ENCODE data around the gene RNF115.

The RNF115 gene

DNA sequence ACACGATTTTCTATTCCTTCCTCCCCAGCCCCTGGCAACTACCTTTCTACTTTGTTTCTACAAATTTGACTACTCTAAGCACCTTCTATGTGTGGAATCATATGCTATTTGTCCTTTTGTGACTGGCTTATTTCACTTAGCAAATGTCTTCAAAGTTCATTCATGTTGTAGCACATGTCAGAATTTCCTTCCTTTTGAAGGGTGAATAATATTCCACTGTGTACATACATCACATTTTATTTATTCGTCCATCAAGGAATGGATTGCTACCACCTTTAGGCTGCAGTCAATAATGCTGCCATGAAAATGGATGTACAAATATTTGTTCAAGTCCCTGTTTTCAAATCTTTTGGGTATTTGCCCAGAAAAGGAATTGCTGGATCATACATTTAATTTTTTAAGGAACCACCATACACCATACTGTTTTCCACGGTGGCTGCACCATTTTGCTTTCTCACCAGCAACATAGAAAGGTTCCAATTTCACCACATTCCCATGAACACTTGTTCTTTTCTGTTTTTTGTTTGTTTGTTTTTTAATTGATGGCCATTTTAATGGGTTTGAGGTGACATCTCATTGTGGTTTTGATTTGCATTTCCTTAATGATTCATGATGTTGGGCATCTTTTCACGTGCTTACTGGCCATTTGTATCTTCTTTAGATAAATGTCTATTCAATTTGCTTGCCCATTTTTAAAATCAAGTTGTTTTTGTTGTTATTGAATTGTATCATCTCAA lies 113.4 kb downstream of the RNF115 start:
- Histone ChIP-seq H3K4me3 (ENCODE audit: low read depth, low read length) (no peak overlapping the region), H3K4me1 (ENCODE audit: control insufficient read depth, insufficient read depth, low read length) (peaks cover 6% of the 10 kb centered on the region; the same call in 1 of the 2 replicates), H3K27ac (ENCODE audit: low read depth, low read length) (no peak overlapping the region), H3K36me3 (ENCODE audit: control insufficient read depth, insufficient read depth, low read length) (no peaks in the 10 kb centered on the region), H3K9me3 (ENCODE audit: control insufficient read depth, insufficient read depth, low read depth, low read length) (no peaks in the 10 kb centered on the region), H3K27me3 (ENCODE audit: control insufficient read depth, insufficient read depth, low read length) (no peaks in the 10 kb centered on the region), H3K9ac (ENCODE audit: low read length) (no peak overlapping the region)

DNA sequence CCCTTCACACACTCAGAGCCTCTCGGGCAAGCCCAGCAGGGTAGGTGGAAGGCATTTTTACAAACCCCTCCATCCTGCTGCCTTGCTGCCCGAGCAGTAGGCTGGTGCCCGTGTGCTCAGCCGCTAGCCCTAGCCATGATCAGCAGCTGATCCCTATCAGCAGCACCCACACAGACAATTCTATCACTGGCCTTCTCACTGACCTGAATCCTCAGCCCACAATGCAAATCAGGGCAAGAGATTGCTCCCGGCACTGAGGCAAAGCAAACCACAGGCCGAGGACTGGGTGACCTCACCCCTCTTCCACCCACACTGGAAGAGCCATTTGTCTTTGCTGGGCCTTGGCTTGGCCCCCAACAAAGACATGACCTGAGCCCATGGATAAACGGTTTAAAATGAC lies 115.8 kb downstream of the RNF115 start:
- Histone ChIP-seq H3K36me3 (ENCODE audit: control insufficient read depth, insufficient read depth, low read length) (no peaks in the 10 kb centered on the region), H3K9ac (ENCODE audit: low read length) (no peak overlapping the region)

DNA sequence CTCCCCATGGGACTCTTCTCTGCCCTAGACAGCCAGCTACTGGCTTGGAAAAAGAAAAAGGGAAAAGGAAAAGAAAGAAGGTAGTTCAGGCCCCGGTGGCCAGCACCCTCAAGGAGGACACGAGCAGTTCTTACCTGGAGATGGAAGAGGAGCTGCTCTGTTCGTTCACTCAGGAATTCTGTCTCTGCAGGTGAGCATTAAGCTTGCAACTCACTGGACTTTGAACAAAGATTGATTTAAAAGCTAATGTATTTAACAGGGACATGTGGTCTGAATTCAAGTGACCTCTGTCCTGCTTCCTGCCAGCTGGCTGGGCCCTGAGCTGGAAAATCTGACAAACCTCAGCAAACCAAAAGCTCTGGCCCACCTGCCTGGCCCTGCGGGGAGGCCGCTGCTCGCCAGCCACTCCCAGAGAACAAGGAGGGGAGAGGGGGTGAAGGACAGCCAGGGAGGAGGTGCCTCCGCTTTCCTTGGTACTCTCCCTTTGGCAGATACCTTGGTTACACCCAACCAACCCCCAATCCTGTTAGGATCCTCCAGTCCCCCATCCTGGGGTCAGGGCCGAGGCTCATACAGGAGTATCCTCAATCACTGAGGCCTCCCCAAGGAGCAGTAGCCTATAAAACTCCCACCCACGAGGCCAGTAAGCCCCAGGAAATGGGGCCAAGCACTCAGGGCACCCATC lies 116.6 kb downstream of the RNF115 start, which contains the start of gene PDZK1:
PDZK1 (minus strand) TSS at position 186 of the 685 bp plus-strand sequence. CDS start 19,347 bp downstream, outside the sequence.
- H3K9ac ChIP-seq (ENCODE audit: low read length): no peak within 1 kb of the TSS
- peaks cover 6% of the 10 kb centered on the region; the same call in 1 of the 2 replicates for H3K4me1 ChIP-seq (ENCODE audit: control insufficient read depth, insufficient read depth, low read length)
- H3K4me3 ChIP-seq (ENCODE audit: low read depth, low read length): no peak within 1 kb of the TSS
- H3K27ac ChIP-seq (ENCODE audit: low read depth, low read length): no peak within 1 kb of the TSS
- no peaks in the 10 kb centered on the region for H3K27me3 ChIP-seq (ENCODE audit: control insufficient read depth, insufficient read depth, low read length)
- H3K9me3 ChIP-seq (ENCODE audit: control insufficient read depth, insufficient read depth, low read depth, low read length): no peaks in the 10 kb centered on the region
- H3K36me3 ChIP-seq (ENCODE audit: control insufficient read depth, insufficient read depth, low read length): no peaks in the 10 kb centered on the region

More for the DNA sequence above, 115.8 kb downstream of the RNF115 start:
- H3K4me1 ChIP-seq (ENCODE audit: control insufficient read depth, insufficient read depth, low read length): peaks cover 6% of the 10 kb centered on the region; the same call in 1 of the 2 replicates
- H3K27me3 ChIP-seq (ENCODE audit: control insufficient read depth, insufficient read depth, low read length): no peaks in the 10 kb centered on the region
- H3K27ac ChIP-seq (ENCODE audit: low read depth, low read length): no peak overlapping the region
- H3K4me3 ChIP-seq (ENCODE audit: low read depth, low read length): no peak overlapping the region
- no peaks in the 10 kb centered on the region for H3K9me3 ChIP-seq (ENCODE audit: control insufficient read depth, insufficient read depth, low read depth, low read length)

DNA sequence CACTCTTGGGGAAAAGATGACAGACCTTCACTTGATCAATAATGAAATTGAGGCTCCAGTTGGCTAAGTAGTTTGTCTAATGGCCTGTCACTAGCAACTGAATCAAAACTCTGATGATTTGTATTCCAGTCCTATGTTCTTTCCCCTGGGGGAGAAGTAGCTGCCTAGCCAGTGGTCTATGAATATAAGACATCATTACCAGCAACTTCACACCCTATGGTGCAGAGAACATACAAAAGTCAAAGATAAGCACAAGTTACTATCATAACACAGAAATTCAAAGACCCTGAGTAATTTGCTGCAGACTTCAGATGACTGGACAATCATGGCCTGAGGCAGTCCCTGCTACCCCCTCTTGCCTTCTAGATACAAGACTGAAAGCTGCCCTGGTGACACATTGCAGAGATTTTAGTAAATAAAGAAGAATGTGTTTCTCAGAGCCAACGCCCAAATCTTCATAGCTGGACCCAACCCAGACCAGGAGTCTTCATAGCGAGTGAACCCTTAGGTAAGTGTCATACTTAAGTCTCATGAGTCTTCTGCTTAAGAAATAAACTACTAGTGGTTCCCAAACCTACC lies 117.7 kb downstream of the RNF115 start:
- Histone ChIP-seq H3K9me3 (ENCODE audit: control insufficient read depth, insufficient read depth, low read depth, low read length) (no peaks in the 10 kb centered on the region), H3K27ac (ENCODE audit: low read depth, low read length) (no peak overlapping the region), H3K27me3 (ENCODE audit: control insufficient read depth, insufficient read depth, low read length) (no peaks in the 10 kb centered on the region), H3K4me3 (ENCODE audit: low read depth, low read length) (no peak overlapping the region), H3K9ac (ENCODE audit: low read length) (no peak overlapping the region), H3K36me3 (ENCODE audit: control insufficient read depth, insufficient read depth, low read length) (no peaks in the 10 kb centered on the region), H3K4me1 (ENCODE audit: control insufficient read depth, insufficient read depth, low read length) (peaks cover 6% of the 10 kb centered on the region; the same call in 1 of the 2 replicates)

DNA sequence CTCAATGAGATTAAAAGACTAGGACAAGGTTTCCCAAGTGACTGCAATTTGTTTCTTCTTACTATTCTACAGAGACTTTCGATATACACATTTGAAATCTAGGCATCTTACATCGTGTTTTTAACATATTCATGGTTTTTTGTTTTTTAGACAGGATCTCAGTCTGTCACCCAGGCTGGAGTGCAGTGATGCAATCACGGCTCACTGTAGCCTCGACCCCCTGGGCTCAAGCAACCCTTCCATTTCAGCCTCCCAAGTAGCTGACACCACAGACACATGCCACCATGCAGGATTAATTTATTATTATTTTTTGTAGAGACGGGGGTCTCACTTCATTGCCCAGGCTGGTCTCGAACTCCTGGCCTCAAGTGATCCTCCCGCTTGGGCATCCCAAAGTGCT lies 118.3 kb downstream of the RNF115 start:
- Histone ChIP-seq H3K36me3 (ENCODE audit: control insufficient read depth, insufficient read depth, low read length) (no peaks in the 10 kb centered on the region), H3K9me3 (ENCODE audit: control insufficient read depth, insufficient read depth, low read depth, low read length) (no peaks in the 10 kb centered on the region), H3K27ac (ENCODE audit: low read depth, low read length) (no peak overlapping the region), H3K4me1 (ENCODE audit: control insufficient read depth, insufficient read depth, low read length) (peaks cover 6% of the 10 kb centered on the region; the same call in 1 of the 2 replicates), H3K27me3 (ENCODE audit: control insufficient read depth, insufficient read depth, low read length) (no peaks in the 10 kb centered on the region), H3K4me3 (ENCODE audit: low read depth, low read length) (no peak overlapping the region), H3K9ac (ENCODE audit: low read length) (no peak overlapping the region)

DNA sequence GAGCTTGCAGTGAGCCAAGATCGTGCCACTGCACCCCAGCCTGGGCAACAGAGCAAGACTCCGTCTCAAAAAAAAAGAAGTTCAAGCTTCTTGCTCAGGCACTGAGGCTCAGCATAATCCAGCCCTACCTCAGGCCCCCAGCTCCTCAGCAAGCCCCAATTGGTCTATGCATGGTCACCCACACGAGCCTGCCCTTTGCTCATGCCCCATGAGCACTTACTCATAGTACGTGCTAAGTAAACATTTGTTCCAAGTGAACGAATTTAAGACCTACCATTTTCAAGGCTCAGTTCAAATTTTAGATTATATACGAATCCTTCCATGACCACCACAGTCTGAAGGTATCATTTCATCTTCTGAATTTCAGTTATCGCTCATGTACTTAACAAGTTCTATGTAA lies 121.1 kb downstream of the RNF115 start:
- Histone ChIP-seq H3K9ac (ENCODE audit: low read length) (no peak overlapping the region), H3K4me1 (ENCODE audit: control insufficient read depth, insufficient read depth, low read length) (peaks cover 6% of the 10 kb centered on the region; the same call in 1 of the 2 replicates), H3K4me3 (ENCODE audit: low read depth, low read length) (no peak overlapping the region), H3K27ac (ENCODE audit: low read depth, low read length) (no peak overlapping the region), H3K27me3 (ENCODE audit: control insufficient read depth, insufficient read depth, low read length) (no peaks in the 10 kb centered on the region), H3K36me3 (ENCODE audit: control insufficient read depth, insufficient read depth, low read length) (no peaks in the 10 kb centered on the region), H3K9me3 (ENCODE audit: control insufficient read depth, insufficient read depth, low read depth, low read length) (no peaks in the 10 kb centered on the region)

DNA sequence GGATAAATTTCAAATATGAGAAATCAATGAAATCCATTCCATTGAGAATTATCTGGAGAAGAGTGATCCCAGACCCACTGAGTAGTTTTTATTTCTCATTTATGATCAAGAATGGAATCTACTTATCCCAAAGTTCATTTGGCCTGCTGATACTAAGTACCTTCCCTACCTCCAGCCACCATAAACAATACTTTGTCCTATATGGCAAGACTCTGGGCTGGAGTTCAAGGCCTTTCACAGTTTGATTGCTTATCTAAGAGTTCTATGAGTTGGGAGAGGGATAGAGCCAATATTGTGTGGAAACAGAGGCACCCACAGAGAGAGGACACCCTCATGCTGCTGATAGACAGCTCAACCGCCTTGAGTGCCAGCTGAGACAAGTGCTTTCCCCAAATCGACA lies 121.8 kb downstream of the RNF115 start:
- no peaks in the 10 kb centered on the region for H3K27me3 ChIP-seq (ENCODE audit: control insufficient read depth, insufficient read depth, low read length)
- no peak overlapping the region for H3K27ac ChIP-seq (ENCODE audit: low read depth, low read length)
- no peaks in the 10 kb centered on the region for H3K36me3 ChIP-seq (ENCODE audit: control insufficient read depth, insufficient read depth, low read length)
- H3K4me3 ChIP-seq (ENCODE audit: low read depth, low read length): no peak overlapping the region
- no peaks in the 10 kb centered on the region for H3K9me3 ChIP-seq (ENCODE audit: control insufficient read depth, insufficient read depth, low read depth, low read length)
- no peak overlapping the region for H3K9ac ChIP-seq (ENCODE audit: low read length)
- 0 out of 2 replicates have a peak, but pooled peaks cover under 1% of the 10 kb centered on the region for H3K4me1 ChIP-seq (ENCODE audit: control insufficient read depth, insufficient read depth, low read length)

DNA sequence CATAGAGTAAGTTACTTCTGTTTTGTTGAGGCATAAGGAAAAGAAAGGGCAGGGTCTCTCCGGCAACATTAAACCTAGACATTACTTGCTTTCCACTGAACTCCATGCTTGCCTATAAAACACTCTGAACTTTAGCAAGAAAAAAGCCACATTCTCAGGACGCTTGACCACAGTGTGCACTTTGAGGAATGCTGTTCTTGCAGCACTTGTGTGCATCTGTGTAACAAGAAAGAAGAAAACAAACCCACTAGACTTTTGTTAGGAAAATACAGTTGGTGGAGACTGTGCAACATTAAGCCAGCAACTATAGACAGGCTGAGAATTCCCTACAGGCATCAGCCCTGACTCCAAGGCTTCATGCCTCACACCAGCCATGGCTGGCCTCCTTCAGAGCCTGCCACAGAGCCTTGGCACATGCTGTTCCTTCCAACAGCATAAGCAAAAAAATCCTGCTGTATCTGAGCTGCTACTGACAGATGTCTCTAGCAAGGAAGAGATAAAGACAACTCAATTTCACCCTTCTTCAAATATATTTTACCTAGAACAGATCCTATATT lies 122.5 kb downstream of the RNF115 start:
- Histone ChIP-seq H3K27me3 (ENCODE audit: control insufficient read depth, insufficient read depth, low read length) (no peaks in the 10 kb centered on the region), H3K36me3 (ENCODE audit: control insufficient read depth, insufficient read depth, low read length) (no peaks in the 10 kb centered on the region), H3K27ac (ENCODE audit: low read depth, low read length) (no peak overlapping the region), H3K9ac (ENCODE audit: low read length) (no peak overlapping the region), H3K4me3 (ENCODE audit: low read depth, low read length) (no peak overlapping the region), H3K9me3 (ENCODE audit: control insufficient read depth, insufficient read depth, low read depth, low read length) (no peaks in the 10 kb centered on the region), H3K4me1 (ENCODE audit: control insufficient read depth, insufficient read depth, low read length) (no peaks in the 10 kb centered on the region)

DNA sequence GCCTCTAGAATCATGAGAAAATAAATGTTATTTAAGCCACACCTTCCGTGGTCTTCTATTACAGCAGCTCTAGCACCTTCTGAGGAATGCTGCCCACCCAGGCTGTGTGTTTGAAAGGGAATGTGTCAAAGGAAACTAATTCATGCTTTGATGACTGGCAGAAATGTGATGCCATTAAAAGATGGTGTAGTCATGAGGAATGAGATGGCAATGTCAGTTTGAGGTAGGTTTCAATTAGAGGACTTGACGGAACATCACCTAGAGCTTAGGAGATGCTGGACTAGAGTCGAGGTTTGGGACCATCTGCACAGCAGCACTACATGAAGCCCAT lies 127.3 kb downstream of the RNF115 start:
- Histone ChIP-seq H3K9ac (ENCODE audit: low read length) (no peak overlapping the region), H3K36me3 (ENCODE audit: control insufficient read depth, insufficient read depth, low read length) (no peaks in the 10 kb centered on the region)

DNA sequence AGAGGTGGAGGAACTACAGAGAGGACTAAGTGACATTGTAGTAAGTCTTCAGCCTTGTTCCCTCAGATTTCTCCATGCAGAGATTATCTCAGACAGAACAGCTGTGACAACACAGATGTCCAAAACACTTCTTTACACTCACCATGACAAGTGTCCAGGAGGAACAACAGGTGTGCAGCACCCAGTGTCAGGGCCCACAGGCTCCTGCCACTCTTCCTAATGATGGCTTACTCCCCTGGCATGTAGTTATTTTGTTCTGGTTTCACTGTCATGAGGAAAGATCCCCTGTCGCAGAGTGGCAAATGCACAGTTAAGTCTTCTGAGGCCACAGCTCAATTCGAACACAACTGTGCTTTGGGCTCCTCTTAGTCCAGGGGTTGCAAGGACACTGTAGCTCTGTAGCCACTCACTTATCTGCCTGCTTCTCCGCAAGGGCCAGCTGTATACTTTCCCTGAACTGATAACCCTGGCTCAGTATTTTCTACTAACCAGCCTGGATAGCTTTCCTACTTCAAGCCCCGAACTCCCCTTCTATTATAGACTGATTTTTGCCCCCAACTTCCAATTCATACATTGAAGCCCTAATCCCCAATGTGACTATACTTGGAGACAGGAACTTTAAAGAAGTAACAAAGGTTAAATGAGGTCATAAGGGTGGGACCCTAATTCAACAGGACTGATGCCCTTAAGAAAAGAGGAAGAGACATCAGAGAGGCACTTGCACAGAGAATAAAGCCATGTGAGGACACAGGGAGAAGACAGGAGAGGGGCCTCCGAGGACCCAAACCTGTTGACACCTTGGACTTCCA lies 127.9 kb downstream of the RNF115 start:
- H3K4me1 ChIP-seq (ENCODE audit: control insufficient read depth, insufficient read depth, low read length): 0 out of 2 replicates have a peak, but pooled peaks cover under 1% of the 10 kb centered on the region
- no peak overlapping the region for H3K4me3 ChIP-seq (ENCODE audit: low read depth, low read length)
- H3K27ac ChIP-seq (ENCODE audit: low read depth, low read length): no peak overlapping the region
- no peak overlapping the region for H3K9ac ChIP-seq (ENCODE audit: low read length)
- no peaks in the 10 kb centered on the region for H3K9me3 ChIP-seq (ENCODE audit: control insufficient read depth, insufficient read depth, low read depth, low read length)
- no peaks in the 10 kb centered on the region for H3K36me3 ChIP-seq (ENCODE audit: control insufficient read depth, insufficient read depth, low read length)
- no peaks in the 10 kb centered on the region for H3K27me3 ChIP-seq (ENCODE audit: control insufficient read depth, insufficient read depth, low read length)

More for the DNA sequence above, 127.3 kb downstream of the RNF115 start:
- H3K9me3 ChIP-seq (ENCODE audit: control insufficient read depth, insufficient read depth, low read depth, low read length): no peaks in the 10 kb centered on the region
- H3K27ac ChIP-seq (ENCODE audit: low read depth, low read length): no peak overlapping the region
- H3K27me3 ChIP-seq (ENCODE audit: control insufficient read depth, insufficient read depth, low read length): no peaks in the 10 kb centered on the region
- no peak overlapping the region for H3K4me3 ChIP-seq (ENCODE audit: low read depth, low read length)
- no peaks in the 10 kb centered on the region for H3K4me1 ChIP-seq (ENCODE audit: control insufficient read depth, insufficient read depth, low read length)
